Measurements from ENCODE around the gene TTC12.

DNA sequence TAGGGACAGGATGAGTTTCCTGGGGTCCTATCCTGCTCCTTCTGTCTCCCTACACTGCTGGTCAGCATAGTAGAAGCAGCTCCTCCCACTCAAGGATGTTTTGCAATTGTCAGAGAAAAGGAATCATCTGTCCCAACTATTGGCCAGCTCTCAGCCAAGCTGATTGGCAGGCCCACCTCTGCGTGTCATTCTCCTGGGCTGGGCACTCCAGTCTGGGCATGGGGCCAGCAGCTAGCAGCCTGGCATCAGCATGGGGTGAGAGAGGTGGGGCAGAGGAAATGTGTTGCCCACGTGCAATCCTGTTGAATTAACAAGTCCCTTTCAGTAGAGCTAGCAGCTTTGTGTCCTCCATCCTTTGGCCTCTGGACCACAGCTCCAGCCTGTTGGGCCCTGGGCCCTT is 87.3 kb downstream of the TTC12 start:
- TF ChIP-seq, protein P1, sequence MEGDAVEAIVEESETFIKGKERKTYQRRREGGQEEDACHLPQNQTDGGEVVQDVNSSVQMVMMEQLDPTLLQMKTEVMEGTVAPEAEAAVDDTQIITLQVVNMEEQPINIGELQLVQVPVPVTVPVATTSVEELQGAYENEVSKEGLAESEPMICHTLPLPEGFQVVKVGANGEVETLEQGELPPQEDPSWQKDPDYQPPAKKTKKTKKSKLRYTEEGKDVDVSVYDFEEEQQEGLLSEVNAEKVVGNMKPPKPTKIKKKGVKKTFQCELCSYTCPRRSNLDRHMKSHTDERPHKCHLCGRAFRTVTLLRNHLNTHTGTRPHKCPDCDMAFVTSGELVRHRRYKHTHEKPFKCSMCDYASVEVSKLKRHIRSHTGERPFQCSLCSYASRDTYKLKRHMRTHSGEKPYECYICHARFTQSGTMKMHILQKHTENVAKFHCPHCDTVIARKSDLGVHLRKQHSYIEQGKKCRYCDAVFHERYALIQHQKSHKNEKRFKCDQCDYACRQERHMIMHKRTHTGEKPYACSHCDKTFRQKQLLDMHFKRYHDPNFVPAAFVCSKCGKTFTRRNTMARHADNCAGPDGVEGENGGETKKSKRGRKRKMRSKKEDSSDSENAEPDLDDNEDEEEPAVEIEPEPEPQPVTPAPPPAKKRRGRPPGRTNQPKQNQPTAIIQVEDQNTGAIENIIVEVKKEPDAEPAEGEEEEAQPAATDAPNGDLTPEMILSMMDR (IDR thresholded peaks at IDR 0.05): no peak
- TF ChIP-seq POLR2A (IDR thresholded peaks at IDR 0.05): no peak

All from adrenal gland (tissue), 5 donors.